ENCODE data around the gene RPRD1B.

Gene RPRD1B

DNA sequence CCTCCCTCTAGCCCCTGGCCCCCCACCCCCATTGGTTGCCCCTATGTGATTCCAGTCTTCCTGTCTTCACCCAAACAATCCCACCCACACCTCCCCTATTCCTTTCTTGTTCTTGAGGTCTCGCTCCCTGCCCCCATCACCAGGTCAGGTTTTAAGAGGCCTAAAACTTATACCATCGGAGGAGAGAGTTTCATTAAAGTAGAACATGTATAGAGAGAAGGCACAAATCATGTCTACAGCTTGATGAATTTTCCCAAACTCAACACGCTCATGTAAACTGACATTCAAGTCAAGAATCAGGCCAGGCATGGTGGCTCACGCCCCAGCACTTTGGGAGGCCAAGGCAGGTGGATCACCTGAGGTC, 87.1 kb downstream of the RPRD1B start:
- no peak for DNase-seq (ENCODE audit: low read depth in 2 of 2)

DNA sequence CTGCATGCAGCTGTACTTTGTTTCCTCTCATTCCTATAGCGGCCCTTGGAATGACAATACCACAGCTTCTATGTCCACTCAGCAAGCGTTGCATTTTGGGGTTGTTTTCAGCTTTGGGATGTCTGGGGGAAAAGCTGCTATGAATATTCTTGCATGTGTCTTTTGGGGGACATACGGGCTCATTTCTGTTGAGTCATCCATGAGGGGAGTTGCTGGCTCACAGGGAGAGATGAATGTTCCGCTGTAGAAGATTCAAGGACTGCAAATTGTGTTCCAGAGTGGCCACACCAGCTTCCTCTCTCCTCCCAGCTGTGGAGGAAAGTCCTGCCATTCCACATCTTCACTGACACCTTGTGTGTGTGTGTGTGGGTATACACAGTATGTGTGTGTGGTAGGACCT, 88.2 kb downstream of the RPRD1B start:
- DNase-seq (ENCODE audit: low read depth in 2 of 2) = no peak

DNA sequence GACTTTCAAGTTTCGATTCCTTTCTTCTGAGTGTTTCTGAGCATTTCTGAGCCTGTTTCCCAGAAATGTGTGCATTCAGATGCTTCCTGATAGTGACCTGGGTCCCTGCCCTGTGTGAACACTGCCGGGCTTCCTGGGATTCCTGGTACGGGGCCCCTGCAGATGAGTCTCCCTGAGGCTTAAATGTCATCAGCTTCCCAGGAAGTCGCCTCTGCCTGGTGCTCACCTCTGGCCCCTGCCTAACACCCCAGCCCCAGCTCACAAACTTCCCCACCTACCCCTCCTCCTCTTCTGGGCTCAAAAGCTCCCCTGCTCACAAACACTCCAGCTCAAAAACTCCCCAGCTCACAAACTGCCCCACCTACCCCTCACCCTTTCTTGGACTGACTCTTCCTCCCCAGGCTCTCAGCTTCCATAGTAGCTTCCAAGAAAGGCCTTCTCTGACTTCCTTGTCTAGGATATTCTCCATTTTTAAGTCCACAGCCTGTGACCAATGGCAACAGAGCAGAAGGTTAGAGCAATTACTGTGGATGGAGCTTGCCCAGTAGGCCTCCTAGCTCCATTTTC, 89.6 kb downstream of the RPRD1B start:
- no peak for DNase-seq (ENCODE audit: low read depth in 2 of 2)

GRCh38 chr20:38125157-38126056, 91.9 kb downstream of the RPRD1B start:
- DNase-seq (ENCODE audit: low read depth in 2 of 2) = no peak

- no peak for DNase-seq (ENCODE audit: low read depth in 2 of 2)
Measured at GRCh38 chr20:38126146-38126921, 92.8 kb downstream of the RPRD1B start.

GRCh38 chr20:38126932-38127621, 93.5 kb downstream of the RPRD1B start:
- DNase-seq (ENCODE audit: low read depth in 2 of 2) = no peak

DNA sequence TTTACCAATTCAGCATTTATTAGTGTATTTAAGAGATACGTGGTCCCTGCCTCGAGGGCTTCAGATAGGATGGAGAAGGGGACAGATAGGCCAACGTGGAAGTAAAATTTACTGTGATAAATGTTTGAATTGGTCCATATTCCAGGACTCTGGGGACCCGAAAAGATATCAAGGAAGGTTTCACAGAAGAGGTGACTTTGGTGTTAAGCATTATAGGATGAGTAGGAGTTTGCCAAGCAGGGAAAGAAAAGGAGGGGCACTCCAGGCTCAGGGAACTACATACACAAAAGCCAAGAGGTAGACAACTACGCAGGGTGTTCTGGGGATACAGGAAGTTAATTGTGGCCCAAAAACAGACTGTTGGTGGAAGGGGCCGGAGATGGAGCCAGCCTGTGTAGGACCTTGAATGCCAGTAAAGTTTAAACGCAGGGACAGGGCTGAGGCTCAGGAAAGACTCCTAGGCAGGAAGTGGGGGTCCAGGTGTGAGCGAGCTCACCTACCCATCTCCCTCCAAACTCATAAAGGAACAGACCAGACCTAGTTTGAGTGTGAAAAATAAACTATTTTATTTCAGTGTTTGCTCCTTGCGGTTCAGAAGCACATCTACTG, 94.5 kb downstream of the RPRD1B start:
- no peak for DNase-seq (ENCODE audit: low read depth in 2 of 2)

GRCh38 chr20:38128691-38129090, 95.1 kb downstream of the RPRD1B start:
- DNase-seq (ENCODE audit: low read depth in 2 of 2) = no peak

GRCh38 chr20:38129248-38129865, 95.8 kb downstream of the RPRD1B start:
- DNase-seq (ENCODE audit: low read depth in 2 of 2) = no peak

- no peak for DNase-seq (ENCODE audit: low read depth in 2 of 2)
Measured at GRCh38 chr20:38129893-38130609, 96.5 kb downstream of the RPRD1B start.

- no peak for DNase-seq (ENCODE audit: low read depth in 2 of 2)
Measured at GRCh38 chr20:38130687-38131587, 97.4 kb downstream of the RPRD1B start.

GRCh38 chr20:38131588-38132121, 98.1 kb downstream of the RPRD1B start:
- DNase-seq (ENCODE audit: low read depth in 2 of 2) = no peak

- DNase-seq (ENCODE audit: low read depth in 2 of 2) = no peak
Measured at GRCh38 chr20:38132156-38132909, 98.8 kb downstream of the RPRD1B start.

GRCh38 chr20:38132910-38133501, 99.5 kb downstream of the RPRD1B start:
- no peak for DNase-seq (ENCODE audit: low read depth in 2 of 2)

DNA sequence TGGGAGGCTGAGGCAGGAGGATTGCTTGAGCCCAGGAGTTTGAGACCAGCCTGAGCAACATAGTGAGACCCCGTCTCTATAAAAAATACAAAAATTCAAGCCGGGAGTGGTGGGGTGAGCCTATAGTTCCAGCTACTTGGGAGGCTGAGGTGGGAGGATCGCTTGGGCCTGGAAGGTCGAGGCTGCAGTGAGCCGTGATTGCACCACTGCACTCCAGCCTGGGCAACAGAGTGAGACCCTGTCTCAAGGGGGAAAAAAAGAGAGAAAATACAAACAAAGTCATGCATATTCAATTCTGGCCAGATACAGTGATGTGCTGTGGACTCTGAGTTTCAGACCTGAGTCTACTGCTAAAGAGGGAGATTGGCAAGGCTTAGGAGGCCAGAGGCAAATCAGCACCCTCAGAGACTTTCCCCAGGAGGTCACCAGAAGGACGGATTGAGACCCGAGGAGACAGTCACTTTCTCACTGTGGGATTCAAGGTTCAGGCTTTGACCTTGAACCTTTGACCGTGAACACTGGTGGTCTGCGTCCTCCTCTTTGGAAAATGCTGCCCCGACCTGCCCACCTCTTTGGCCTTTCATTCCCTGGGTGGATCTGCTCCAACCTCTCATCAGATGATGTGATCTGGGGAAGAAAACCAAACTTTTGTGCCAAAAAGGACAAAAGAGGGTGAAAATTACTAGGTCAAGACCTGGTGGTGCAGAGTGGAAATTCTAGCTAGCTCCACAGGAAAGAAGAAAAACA, 100.3 kb downstream of the RPRD1B start:
- no peak for DNase-seq (ENCODE audit: low read depth in 2 of 2)

DNA sequence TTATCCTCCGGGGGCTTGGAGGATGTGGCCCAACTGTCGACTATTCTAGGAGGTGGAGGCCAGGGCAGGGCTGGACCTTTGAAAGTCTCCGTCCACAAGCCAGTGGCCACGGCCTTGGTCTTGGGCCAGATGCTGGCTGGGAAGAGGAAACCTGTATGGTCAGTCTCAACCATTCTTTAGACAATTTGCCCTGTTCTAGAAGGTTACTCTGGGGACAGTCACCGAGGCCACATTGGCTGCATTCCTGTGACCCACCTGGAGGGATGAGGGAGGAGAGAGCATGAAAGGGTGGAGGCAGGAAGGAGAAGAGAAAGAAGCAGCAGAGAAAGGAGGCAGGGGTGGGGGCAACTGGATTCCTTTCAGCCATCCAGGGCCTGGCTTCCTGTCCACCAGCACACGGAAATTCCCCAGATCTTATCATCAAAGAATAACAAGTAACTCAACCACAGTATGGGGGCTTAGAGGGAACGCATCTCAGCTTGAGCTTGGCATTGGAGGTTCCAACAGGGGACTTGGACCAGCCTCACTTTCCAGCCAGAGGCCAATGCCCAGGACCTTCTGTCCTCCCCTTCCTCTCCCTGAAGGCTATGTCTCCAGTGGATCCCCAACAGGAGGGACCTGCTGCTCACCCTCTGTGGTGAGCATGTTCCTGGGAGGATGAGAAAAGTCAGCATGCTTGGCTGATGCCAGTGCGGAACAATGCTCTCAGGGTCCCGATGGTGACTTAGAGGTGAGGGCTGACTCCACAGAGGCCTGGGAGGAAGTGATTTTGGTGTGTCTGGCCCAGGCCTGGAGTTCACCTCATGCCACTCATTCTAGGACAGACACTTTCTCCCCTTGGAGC, 101.1 kb downstream of the RPRD1B start:
- DNase-seq (ENCODE audit: low read depth in 2 of 2) = no peak

All from stimulated activated CD8-positive, alpha-beta memory T cell treated with anti-CD3 and anti-CD28 coated beads, Interleukin-2, amount 100 ng/mL, for 1 hour (primary cell).